GM21515 (cell line): ENCODE data around the gene GPR183.
"Not testable (repeated sequence)": the region's sequence is repeated elsewhere in the genome, so short reads cannot be mapped to it uniquely, and the experiment has no call there.

Experiments
- ATAC-seq: cut with Tn5 transposase; IDR thresholded peaks from one replicate; pipeline ENCODE4 v1.9.1; 2021; ENCODE audit not compliant: unreplicated experiment

GPR183 gene

GRCh38 chr13:99250982-99251825 is 56.0 kb downstream of the GPR183 start:
- no peak for ATAC-seq

- not testable (repeated sequence) for ATAC-seq
Measured at GRCh38 chr13:99249606-99250005, 57.6 kb downstream of the GPR183 start.

- not testable (repeated sequence) for ATAC-seq
Measured at GRCh38 chr13:99249178-99249577, 58.0 kb downstream of the GPR183 start.

- no peak for ATAC-seq
Measured at GRCh38 chr13:99246100-99246499, 61.1 kb downstream of the GPR183 start.
